HS-5 (cell line): ENCODE data around the gene LRRC8A.
A peak's percentile ranks its signal among the peaks of the same experiment; 100 is the strongest.
"Not testable (repeated sequence)": the region's sequence is repeated elsewhere in the genome, so short reads cannot be mapped to it uniquely, and the experiment has no call there.

ENCODE experiments used
- DNase-seq: peaks from one replicate; pipeline ENCODE4 v3.0.0-alpha.2; 2012; ENCODE audit warnings: low read depth

LRRC8A gene

DNA sequence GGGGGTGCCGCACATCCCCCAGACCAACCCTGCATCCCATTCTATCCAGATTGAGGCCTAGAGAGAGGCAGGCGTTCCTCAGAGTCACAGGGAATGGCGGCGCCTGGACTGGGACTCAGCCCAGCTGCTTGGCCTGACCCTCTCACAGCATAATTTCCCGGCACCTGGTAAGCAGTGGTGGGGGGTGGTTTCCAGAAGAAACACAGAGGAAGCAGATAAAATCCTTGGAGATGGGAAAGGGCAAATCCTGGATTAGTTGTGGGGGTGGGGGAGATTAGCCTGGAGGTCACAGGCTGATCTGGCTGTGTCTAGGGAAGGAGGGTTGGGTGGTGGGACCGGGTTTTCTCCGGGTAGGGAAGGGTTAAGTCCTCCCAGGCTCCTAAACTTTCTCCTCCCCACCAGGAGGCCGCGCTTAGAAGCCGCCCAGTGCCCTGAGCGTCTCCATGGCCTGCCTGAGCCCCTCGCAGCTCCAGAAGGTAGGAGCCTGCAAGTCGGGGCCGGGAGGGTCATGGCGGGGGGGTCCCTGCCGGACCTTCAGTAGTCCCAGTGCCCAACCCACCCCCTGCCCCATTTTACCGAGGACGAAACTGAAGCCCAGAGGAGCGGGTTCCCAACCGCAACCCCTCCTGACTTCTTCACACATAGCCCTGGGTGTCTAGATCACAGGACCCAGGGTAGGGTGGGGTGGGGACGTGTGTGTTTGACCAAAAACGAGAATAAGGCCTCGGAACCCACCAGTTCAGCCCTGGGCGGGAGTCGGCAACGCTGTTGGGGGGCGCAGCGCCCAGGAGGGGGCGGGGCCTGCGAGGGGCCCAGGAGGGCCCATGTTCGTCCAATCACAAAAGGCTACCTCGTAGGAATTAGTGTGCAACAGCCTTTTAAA, 40.2 kb downstream of the LRRC8A start:
- no peak for DNase-seq

DNA sequence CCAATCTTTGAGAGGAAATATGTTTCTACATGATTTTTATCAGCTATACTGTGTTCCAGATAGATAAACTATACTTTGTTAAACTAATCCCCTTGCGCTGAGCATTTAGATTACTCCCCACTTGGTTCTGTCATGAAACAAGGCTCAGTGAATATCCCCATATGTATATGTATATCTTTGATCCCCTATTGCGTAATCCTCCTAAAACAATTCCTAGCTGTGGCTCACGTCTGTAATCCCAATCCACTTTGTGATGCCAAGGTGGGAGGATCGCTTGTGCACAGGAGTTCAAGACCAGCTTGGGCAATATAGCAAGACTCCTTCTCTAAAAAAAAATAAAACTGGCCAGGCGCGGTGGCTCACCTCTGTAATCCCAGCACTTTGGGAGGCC, 41.6 kb downstream of the LRRC8A start:
- DNase-seq = no peak

DNA sequence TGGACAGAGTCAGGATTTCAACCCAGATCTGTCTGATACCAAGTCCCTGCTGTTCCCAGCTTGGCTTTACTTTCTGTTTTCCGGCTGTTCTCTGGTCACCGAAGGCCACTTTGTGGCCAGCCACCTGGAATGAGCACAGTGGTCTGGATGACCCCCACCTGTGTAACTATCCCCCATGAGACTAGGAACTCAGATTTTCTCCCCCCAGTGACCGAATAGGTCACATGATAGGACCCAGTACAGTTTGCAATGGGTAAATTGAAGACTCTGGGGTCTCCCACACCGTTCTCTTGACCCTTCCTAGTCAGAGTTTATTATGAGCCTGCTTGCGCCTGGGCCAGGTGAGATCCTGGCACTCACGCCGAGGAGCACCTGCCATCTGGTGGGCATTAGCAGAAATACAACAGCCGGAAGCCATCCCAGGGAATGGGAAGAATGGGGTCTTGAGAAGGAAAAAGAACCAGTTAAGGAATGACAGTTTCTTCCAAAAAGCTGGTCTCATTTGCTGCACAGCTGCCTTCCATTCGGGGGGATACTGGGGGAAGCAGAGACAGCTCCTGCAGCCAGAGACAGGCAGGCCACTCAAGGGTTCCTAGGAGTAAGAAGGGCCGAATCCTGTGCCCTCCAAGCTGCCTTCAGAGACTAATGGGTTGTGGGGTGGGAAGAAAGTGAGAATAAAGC, 45.9 kb downstream of the LRRC8A start:
- DNase-seq = no peak

DNA sequence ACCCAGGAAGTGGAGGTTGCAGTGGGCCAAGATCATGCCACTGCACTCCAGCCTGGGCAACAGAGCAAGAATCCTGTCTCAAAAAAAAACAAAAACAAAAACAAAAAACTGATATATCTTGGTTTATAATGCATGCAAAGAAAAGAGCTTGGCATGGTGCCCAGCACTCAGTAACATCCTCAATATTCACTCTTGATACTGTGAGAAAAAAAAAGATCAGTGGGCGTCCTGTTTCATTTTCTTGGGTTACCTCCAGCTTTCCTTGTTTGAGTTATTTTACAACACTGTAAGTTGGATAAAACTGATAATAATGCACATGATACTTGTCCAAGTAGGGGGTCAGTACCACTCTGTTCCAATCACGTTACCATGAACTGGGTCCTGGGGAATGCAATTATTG, 46.7 kb downstream of the LRRC8A start:
- DNase-seq = no peak

DNA sequence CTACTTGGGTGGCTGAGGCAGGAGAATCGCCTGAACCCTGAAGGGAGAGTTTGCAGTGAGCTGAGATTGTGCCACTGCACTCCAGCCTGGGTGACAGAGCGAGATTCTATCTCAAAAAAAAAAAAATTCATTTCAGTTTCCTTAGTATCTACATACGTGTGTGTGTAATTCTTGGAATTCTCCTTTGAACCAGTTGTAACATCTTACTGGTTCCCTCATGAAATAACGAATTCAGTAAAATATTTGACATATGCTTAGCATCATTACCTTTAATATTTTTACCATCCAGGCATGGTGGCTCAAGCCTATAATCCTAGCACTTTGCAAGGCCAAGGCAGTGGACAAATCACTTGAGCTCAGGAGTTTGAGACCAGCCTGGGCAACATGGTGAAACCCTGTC, 47.6 kb downstream of the LRRC8A start:
- no peak for DNase-seq

DNA sequence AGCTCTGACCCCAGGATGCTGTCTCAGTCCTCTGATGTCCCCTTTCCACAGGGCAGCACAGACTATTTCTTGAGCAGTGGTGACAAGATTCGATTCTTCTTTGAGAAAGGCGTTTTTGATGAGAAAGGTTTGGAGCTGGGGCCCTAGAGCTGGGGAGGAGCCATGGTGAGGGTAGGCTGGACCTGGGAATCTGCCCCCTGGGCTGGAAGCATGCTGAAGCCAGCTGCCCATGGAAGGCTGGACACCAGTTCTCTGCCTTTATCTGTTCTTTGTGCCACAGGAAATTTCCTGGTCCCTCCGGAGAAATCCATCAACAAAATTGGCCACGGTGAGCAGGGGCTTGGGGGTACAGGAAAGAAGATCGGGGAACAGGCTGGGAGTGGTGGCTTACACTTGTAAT, 51.8 kb downstream of the LRRC8A start:
- DNase-seq = no peak

DNA sequence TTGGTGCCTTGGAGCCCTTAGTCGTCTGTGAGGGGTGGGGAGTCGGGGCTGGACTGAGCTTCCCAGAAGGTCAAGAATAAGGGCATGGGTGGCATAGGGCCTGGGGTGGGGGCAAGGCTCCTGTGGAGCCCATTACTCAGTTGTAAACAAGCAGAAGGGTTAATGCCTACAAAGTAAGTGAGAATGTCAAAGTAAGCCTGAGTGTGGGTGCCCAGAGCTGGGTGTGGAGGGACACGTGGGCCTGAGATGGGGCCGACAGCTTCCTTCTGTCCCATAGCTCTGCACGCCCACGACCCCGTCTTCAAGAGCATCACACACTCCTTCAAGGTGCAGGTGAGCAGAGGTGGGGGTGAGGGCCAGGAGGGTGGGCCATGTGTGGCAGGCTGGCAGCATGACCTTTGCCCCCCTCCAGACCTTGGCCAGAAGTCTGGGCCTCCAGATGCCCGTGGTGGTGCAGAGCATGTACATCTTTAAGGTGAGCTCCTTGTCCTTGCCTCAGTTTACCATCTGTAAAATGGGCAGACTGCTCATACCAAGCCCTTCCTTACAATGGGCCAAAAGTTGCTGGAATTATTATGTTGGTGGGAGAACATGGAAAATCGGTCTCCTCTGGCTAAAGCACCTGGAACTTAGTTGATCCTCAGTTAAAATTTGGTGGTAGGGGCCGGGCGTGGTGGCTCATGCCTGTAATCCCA, 54.4 kb downstream of the LRRC8A start:
- DNase-seq = no peak

DNA sequence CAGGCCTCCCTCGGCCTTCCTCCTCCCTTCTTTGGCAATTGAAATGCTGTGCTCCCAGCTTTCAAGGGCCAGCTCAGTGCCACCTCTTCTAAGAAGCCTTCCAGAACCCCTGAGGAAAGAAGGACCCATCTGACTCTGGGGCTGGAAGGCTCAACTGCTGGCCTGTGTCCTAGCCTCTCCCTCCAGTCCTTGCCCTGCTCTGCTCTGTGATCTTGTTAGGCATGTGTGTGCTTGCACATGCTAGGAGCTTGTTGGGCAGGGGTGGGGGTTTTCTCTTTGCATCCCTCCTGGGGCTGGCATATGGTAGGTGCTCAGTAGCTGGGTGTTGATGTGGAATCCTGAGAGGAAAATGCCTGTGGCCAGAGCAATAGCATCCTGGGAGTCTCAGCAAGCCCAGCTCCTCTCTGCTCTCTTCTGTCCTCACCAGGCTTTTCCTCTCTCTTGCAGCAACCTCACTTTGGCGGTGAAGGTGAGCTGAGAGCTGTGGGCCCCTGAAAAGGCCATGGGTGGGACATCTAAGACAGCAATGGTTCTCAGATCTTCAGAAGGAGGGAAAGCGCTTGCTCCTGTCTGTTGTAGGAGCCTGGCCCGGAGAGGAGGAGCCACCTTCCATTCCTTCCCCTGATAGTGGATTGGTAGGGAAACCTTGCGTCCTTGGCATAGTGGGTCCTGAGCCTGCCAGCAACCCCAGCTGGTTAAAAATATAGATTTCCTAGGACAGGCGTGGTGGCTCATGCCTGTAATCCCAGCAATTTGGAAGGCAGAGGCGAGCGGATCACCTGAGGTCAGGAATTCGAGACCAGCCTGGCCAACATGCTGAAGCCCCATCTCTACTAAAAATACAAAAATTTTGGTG, 55.6 kb downstream of the LRRC8A start:
- DNase-seq = no peak

DNA sequence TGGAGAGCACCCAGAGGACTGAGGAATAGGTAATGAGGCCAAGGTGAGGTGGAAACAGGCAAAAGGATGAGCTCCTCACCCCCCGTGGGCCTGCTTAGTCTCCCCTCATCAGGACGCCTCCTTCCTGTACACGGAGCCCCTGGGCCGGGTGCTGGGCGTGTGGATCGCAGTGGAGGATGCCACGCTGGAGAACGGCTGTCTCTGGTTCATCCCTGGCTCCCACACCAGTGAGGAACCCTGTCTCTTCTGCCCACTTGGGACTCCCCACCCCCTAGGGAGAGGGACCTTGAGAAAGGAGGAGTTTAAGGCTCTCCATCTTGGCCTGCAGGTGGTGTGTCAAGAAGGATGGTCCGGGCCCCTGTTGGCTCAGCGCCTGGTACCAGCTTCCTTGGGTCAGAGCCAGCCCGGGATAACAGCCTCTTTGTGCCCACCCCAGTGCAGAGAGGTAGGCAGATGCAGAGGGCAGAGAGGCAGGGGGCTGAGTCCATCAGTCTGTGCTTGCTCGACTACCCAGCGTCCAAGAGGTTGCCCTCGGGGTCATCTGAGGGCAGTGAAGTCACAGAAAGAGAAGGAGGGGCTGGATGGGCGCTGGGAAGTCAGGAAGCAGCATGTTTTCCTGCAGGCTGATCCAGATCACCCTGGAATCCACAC, 58.5 kb downstream of the LRRC8A start:
- no peak for DNase-seq

DNA sequence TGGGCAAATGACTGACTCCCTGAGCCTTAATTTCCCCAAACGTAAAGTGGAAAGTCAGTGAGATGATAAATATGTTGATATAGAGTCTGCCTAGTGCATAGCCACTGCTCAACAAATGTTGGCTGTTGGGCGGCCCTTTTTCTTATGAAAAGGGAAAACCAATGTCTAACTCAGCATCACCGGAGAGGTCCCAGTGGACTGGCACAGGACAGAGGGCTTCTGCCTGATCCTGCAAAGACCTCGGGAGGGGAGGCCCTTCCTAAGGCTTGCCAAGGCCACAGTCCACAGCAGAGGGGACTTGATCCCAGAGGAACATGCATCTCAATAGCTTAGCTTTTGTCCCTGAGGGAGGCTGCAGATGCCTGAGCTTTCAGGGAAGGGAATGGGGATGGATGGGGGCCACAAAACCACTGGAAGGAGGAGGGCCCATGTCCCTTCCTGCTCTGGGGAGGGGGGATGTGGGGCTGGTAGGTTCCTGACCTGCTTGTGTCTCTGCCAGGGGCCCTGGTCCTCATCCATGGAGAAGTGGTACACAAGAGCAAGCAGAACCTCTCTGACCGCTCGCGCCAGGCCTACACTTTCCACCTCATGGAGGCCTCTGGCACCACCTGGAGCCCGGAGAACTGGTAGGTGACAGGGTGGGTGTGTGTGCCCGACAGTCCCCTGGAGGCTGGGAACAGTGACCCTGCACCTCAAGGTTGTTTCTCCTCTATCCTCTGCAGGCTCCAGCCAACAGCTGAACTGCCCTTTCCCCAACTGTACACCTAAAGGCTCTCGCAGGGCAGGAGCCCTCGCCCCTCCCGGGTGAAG, 59.2 kb downstream of the LRRC8A start:
- no peak for DNase-seq

DNA sequence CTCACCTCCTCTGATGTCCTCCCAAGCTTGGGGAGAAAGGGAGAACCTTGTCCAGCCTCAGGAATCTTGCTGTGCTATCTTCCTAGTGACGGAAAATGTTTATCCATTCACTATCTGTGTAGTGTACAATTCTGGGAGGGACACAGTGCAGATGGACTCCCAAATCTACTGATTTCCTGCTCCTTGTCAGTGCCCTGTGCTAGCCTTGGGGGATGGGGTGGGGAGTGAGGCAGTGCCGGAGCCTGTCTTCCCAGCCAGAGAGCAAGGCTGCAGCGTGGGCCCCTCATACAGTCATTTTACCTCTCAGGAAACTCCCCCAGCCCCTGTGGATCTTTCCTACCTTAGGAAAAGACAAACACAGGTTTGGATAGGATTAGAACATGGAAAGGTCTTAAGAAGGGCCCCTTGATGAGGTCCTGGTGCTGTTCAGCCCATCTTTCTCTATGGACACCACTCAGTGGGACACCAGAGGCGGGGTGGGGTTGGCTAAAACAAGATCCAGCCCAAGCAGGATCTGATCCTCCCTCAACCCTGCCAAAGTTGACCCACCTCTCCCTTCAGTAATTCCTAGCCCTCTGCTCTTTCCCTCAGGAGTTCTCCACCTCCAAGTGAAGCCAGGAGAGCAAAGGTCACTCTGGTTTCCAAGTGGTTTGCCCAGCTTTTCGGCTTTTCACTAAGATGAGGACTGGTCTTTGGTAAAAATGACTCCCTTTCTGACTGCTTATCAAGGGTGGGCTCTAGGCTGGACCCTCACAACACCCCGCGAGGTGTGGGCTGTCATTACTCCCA, 62.1 kb downstream of the LRRC8A start:
- DNase-seq = no peak

DNA sequence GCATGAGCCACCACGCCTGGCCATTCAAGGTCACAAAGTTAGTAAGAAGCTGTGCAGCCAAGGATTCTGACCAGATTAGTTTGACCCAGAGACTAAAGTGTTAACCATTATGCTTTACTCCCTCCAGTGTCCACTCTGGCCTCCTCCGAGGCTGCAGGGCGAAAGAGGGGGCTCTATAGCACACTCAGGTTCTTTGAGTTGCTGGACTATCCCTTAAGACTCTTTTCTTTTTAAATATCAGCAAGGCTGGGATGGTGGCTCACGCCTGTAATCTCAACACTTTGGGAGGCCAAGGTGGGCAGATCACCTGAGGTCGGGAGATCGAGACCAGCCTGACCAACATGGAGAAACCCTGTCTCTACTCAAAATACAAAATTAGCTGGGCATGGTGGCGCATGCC, 63.0 kb downstream of the LRRC8A start:
- not testable (repeated sequence) for DNase-seq

DNA sequence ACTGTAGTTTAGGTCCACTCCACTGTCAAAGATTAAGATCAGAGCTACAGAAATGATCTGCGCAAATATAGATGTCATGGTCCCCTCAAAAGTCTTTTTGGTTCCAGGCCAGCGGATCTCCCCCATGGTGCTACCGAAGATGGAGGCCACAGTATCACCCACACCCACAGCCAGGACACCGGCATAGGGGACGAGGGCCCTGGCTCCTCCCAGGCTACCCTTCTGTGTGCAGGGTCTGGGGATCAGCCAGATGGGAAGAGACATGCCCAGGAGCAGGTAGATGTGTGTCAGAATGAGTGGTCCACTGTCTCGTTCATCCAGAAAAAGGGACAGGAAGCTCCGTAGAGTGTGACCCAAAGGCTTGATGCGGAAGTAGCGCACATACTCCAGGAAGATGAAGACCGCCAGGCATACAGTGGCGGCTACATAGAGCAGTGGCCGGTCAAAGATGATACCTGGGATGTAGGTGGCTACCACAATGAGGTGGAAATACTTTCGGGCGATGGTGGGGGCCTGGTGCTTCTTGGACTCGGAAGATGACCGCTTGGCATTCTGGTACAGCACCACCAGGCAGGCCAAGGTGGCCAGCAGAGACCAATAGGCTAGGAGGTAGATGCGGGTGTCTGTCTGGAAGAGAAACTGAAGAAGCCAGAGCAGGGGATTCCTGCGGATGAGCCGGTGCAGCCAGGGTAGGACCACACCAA, 64.0 kb downstream of the LRRC8A start:
- DNase-seq = no peak

DNA sequence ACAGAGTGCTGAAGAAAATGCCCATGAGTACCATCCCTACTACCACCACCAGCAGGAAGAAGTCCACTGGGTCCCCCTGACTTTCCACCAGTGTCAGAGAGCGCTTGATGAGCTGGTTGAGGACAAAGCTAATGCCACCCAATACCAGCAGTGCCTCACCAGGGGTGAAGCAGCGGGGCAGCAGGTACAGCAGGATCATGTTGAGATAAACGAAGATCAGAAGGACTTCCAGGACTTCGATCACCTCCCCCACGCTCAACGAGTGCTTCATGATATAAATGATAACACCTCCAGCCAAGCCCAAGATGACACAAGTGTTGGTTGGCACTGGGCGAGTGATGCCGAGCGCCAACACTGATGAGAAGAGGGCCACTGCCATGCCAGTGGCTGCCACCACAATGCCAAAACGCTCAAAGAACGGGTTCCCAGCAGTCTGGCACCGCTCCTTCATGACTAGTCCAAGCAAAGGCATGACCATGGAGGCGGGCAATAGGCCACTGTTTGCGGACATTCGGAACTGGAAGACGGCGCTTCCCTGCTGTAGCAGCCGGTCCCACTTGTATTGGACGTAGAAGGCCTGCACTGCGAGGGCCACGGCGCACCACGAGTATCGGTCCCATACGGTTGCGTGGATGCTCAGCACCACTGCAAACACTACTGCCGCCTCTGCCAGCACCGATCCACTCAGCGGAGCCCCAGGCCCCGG, 64.8 kb downstream of the LRRC8A start:
- no peak for DNase-seq

DNA sequence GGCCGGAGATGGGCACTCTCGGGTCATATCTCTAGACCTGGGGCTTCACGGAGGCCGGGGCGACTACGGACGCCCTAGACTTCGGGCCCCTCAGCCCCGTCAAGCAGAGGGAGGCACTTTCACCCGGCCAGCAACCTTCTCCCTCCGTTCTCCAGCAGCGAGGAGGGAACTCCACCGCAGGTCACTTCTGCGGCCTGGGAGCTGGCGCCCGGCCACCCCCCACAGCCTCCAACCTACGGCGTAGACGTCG, 65.3 kb downstream of the LRRC8A start:
- DNase-seq = no peak

DNA sequence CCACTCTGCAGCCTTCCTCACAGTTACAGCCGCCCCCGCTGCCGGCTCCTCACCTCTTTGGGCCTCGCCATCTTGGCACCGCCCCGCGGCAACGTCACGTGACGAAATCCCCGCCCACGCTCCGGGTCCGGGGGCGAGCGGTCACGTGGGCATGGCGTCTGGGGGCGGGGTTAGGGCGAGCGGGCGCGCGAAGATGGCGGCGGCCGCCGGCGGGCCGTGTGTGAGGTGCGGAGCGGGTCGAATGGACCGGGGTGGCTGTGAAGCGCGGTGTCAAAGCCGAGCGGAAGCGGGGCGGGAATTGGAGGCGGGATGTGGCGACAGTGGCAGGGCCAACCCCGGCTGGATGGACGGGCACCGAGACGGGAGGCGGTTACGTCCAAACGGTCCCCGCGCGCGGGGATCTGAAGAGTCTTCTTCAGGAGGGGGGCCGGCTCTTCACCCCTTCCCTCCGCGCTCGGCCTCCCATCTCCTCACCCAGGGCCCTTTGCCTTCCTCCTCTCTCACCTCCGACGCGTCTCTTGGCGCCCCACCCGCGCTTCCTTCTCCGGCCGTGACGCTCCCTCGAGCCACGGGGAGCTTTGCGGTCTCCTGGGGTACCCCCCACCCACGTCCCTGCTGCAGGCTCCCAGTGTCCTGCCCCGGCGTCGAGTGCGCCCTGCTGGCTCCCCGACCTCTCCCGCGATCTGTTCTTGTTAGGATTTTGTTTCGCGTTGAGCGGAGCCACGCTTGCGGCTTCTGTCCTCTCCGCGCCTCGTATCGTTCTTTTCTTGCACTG, 65.8 kb downstream of the LRRC8A start, which contains the start of the genes DOLK and NUP188:
DOLK (minus strand) TSS at position 77 of the 775 bp plus-strand sequence. CDS start 300 bp downstream, outside the sequence.
NUP188 (plus strand) TSS at position 173 of the 775 bp plus-strand sequence; CDS start at position 194, 21 bp downstream.
- peak; percentile 50 for DNase-seq

DNA sequence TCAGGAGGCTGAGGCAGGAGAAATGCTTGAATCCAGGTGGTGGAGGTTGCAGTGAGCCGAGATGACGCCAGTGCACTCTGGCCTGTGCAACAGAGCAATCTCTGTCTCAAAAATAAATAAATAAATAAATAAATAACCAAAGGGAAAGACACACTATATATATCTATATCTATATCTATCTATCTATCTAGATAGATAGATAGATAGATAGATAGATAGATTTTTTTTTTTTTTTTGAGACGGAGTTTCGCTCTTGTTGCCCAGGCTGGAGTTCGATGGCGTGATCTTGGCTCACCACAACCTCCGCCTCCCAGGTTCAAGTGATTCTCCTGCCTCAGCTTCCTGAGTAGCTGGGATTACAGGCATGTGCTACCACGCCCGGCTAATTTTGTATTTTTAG, 79.5 kb downstream of the LRRC8A start:
- not testable (repeated sequence) for DNase-seq
